Neural cell (in vitro differentiated cells): ENCODE results near the gene MISP. TPM values are rescaled to one million over a fixed set of nuclear protein-coding genes. Genes with fewer than 3 reads are reported as not detected.

Source experiments
- H2AFZ ChIP-seq: fragments of 200-600, 300-800 bp; sonication (generic), shearing (Covaris generic); 2 replicates; pipeline ENCODE4 v1.6.0; 2014; ENCODE audit warnings: low read depth, mild to moderate bottlenecking, antibody characterized with exemption, low read length, moderate library complexity
- H3F3A ChIP-seq: fragments of 200-600 bp; shearing (Covaris generic); 2 replicates; pipeline ENCODE4 v1.6.1; 2016; ENCODE audit warnings: mild to moderate bottlenecking, moderate library complexity, mixed read lengths, antibody characterized with exemption, low read length; ENCODE audit not compliant: insufficient read depth, poor library complexity, severe bottlenecking
- H3K27ac ChIP-seq: fragments of 200-600, 300-800 bp; sonication (generic), shearing (Covaris generic); 2 replicates; pipeline ENCODE4 v1.5.1; 2014; ENCODE audit warnings: mild to moderate bottlenecking, low read length, moderate library complexity
- H3K27me3 ChIP-seq: fragments of 300-800, 200-600 bp; sonication (generic), shearing (Covaris generic); 2 replicates; pipeline ENCODE4 v1.6.0; 2014; ENCODE audit warnings: mild to moderate bottlenecking, low read depth, low read length, moderate library complexity; ENCODE audit not compliant: insufficient read depth
- H3K36me3 ChIP-seq: fragments of 300-800, 200-600 bp; sonication (generic), shearing (Covaris generic); 2 replicates; pipeline ENCODE4 v1.5.1; 2014; ENCODE audit warnings: mild to moderate bottlenecking, antibody characterized with exemption, low read length, moderate library complexity; ENCODE audit not compliant: insufficient read depth
- H3K4me2 ChIP-seq: fragments of 300-800, 200-600 bp; sonication (generic), shearing (Covaris generic); 2 replicates; pipeline ENCODE4 v1.6.0; 2014; ENCODE audit warnings: mild to moderate bottlenecking, low read length
- H3K4me3 ChIP-seq: fragments of 300-800, 200-600 bp; sonication (generic), shearing (Covaris generic); 2 replicates; pipeline ENCODE4 v1.5.1; 2014; ENCODE audit warnings: mild to moderate bottlenecking, low read length, moderate library complexity
- H3K79me2 ChIP-seq: fragments of 200-600 bp; shearing (Covaris generic); replicated peaks from 2 replicates; pipeline ENCODE4 v1.6.0; 2014; ENCODE audit warnings: mild to moderate bottlenecking, low read length, moderate library complexity; ENCODE audit not compliant: insufficient read depth
- H3K9ac ChIP-seq: fragments of 300-800, 200-600 bp; sonication (generic), shearing (Covaris generic); 2 replicates; pipeline ENCODE4 v1.6.1; 2016; ENCODE audit warnings: mild to moderate bottlenecking, low read length, mixed read lengths
- H3K9me2 ChIP-seq: fragments of 200-600 bp; shearing (Covaris generic); 2 replicates; pipeline ENCODE4 v1.6.1; 2016; ENCODE audit warnings: mild to moderate bottlenecking, low read length, mixed read lengths; ENCODE audit not compliant: insufficient read depth
- H3K9me3 ChIP-seq: fragments of 200-600, 300-800 bp; sonication (generic), shearing (Covaris generic); 2 replicates; pipeline ENCODE4 v1.6.1; 2016; ENCODE audit warnings: mild to moderate bottlenecking, mixed run types, low read length, moderate library complexity, mixed read lengths
- H4K20me1 ChIP-seq: fragments of 200-600 bp; shearing (Covaris generic); 2 replicates; pipeline ENCODE4 v1.6.1; 2016; ENCODE audit warnings: mild to moderate bottlenecking, mixed run types; ENCODE audit not compliant: insufficient read depth
- EP300 ChIP-seq: fragments of 450-650 bp; conservative IDR thresholded peaks from 2 replicates; pipeline ENCODE4 v1.6.1; 2014; ENCODE audit warnings: antibody characterized with exemption, mild to moderate bottlenecking, moderate library complexity; ENCODE audit not compliant: poor library complexity, severe bottlenecking
- EZH2 ChIP-seq: fragments of 200-600, 300-800 bp; shearing (Covaris generic), sonication (generic); IDR thresholded peaks from 2 replicates; pipeline ENCODE4 v1.6.1; 2014; ENCODE audit warnings: antibody characterized with exemption, low read length, borderline replicate concordance, mild to moderate bottlenecking; ENCODE audit not compliant: insufficient read depth, poor library complexity, severe bottlenecking
- MXI1 ChIP-seq: fragments of 450-650 bp; conservative IDR thresholded peaks from 2 replicates; pipeline ENCODE4 v1.6.1; 2014; ENCODE audit warnings: antibody characterized with exemption, mild to moderate bottlenecking; ENCODE audit not compliant: poor library complexity, severe bottlenecking
- POLR2AphosphoS5 ChIP-seq: IDR thresholded peaks from 2 replicates; pipeline ENCODE4 v1.6.1; 2012
- RAD21 ChIP-seq: fragments of 450-650 bp; conservative IDR thresholded peaks from 2 replicates; pipeline ENCODE4 v1.6.1; 2014; ENCODE audit warnings: antibody characterized with exemption, mild to moderate bottlenecking, moderate library complexity
- REST ChIP-seq: IDR thresholded peaks from 2 replicates; pipeline ENCODE4 v1.6.1; 2012; ENCODE audit warnings: borderline replicate concordance
- TAF1 ChIP-seq: IDR thresholded peaks from 2 replicates; pipeline ENCODE4 v1.6.1; 2012; ENCODE audit warnings: low read depth
- polyA plus RNA-seq: library from polyadenylated mRNA; depleted of rRNA; stranded (reverse); fragments of >200 nt; gene quantifications from 2 replicates; pipeline ENCODE4 v1.2.3, GENCODE V29; 2014
- TF ChIP-seq, protein P1 (sequence below): fragments of 450-650 bp; IDR thresholded peaks from 2 replicates; pipeline ENCODE4 v1.5.1; 2014; ENCODE audit warnings: antibody characterized with exemption, mild to moderate bottlenecking, moderate library complexity; ENCODE audit not compliant: poor library complexity, severe bottlenecking

The MISP gene
- polyA plus RNA-seq, 1 donor from 2014 or later, result 0.98 TPM

GRCh38 chr19:709965-710571, 40.8 kb upstream of the MISP start:
- Histone ChIP-seq H3K9me2 (no peaks in the 10 kb centered on the region), H3K4me3 (peak overlapping the region; percentile 90), H4K20me1 (no peaks in the 10 kb centered on the region), H3K79me2 (peaks cover 57% of the 10 kb centered on the region), H3K4me2 (peak overlapping the region; percentile 62), H3K27me3 (no peaks in the 10 kb centered on the region), H2AFZ (no peak overlapping the region), H3K27ac (peak overlapping the region; percentile 63), H3K9me3 (no peaks in the 10 kb centered on the region), H3F3A (no peaks in the 10 kb centered on the region), H3K9ac (peak overlapping the region; percentile 83), H3K36me3 (no peaks in the 10 kb centered on the region)
- no peak for TF ChIP-seq EZH2

DNA sequence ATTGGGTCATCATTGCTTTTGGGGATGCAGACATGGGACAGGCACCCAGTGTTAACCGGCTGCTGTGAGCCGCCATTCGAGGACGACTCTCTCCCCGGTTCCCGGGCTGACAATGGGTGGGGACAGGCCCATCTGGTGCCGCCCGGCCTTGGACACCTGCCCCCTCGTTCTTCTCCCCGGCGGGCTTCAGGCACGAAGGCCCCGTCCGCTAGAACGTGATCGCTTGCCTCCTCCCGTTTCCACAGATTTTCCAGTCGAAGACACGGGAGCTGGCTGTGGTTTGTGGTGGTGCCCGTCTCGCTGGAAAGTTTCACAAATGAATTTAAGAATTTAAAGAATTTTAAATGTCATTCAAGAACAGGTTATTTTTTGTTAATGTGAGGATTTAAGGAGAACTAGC, 40.1 kb upstream of the MISP start:
- Histone ChIP-seq H3K79me2 (peaks cover 64% of the 10 kb centered on the region), H4K20me1 (no peaks in the 10 kb centered on the region), H3K27ac (peak overlapping the region; percentile 63), H3K36me3 (no peaks in the 10 kb centered on the region), H3K9ac (peak overlapping the region; percentile 83), H2AFZ (no peak overlapping the region), H3K27me3 (no peaks in the 10 kb centered on the region), H3K4me2 (peak overlapping the region; percentile 25), H3K9me3 (no peaks in the 10 kb centered on the region), H3K9me2 (no peaks in the 10 kb centered on the region), H3F3A (no peaks in the 10 kb centered on the region), H3K4me3 (peak overlapping the region; percentile 90)
- no peak for TF ChIP-seq RAD21
- TF ChIP-seq TAF1, result no peak
- no peak for TF ChIP-seq POLR2AphosphoS5

DNA sequence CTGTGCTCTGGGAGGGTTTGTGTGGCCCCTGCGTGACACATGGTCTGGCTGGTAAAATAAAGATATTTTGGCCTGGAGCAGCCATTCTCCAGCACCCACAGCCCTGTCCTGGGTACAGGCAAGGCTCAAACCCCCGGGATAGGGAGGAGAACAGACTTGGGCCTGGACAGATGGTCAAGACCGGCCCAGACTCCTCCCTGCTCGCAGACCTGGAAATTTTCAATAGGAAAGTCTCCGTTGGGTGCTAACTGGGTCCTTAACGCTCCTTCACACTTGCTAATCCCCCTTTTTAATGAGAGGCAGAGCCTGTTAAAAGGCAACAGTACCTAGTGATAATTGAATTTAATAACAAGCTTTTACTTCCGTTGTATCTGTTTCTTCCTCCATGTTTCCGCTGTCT, 39.7 kb upstream of the MISP start:
- Histone ChIP-seq H4K20me1 (no peaks in the 10 kb centered on the region), H3K36me3 (no peaks in the 10 kb centered on the region), H3K9ac (peak overlapping the region; percentile 83), H3K9me3 (no peaks in the 10 kb centered on the region), H3K4me2 (peak overlapping the region; percentile 48), H3K9me2 (no peaks in the 10 kb centered on the region), H3K27me3 (no peaks in the 10 kb centered on the region), H3K27ac (peak overlapping the region; percentile 20), H3F3A (no peaks in the 10 kb centered on the region), H3K79me2 (peaks cover 65% of the 10 kb centered on the region), H3K4me3 (peak overlapping the region; percentile 90), H2AFZ (no peak overlapping the region)
- TF ChIP-seq EZH2, result no peak
- TF ChIP-seq, protein P1, sequence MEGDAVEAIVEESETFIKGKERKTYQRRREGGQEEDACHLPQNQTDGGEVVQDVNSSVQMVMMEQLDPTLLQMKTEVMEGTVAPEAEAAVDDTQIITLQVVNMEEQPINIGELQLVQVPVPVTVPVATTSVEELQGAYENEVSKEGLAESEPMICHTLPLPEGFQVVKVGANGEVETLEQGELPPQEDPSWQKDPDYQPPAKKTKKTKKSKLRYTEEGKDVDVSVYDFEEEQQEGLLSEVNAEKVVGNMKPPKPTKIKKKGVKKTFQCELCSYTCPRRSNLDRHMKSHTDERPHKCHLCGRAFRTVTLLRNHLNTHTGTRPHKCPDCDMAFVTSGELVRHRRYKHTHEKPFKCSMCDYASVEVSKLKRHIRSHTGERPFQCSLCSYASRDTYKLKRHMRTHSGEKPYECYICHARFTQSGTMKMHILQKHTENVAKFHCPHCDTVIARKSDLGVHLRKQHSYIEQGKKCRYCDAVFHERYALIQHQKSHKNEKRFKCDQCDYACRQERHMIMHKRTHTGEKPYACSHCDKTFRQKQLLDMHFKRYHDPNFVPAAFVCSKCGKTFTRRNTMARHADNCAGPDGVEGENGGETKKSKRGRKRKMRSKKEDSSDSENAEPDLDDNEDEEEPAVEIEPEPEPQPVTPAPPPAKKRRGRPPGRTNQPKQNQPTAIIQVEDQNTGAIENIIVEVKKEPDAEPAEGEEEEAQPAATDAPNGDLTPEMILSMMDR, result no peak
- no peak for TF ChIP-seq TAF1
- no peak for TF ChIP-seq POLR2AphosphoS5
- TF ChIP-seq EP300, result no peak
- TF ChIP-seq REST, result no peak
- TF ChIP-seq MXI1, result no peak
